GM18507 (cell line): ENCODE data around the gene C4orf50.

ENCODE experiments used
- DNase-seq: peaks from one replicate; pipeline ENCODE4 v3.0.0; 2011; ENCODE audit warnings: low read depth; ENCODE audit not compliant: insufficient read length; ENCODE audit errors: extremely low spot score
- FAIRE-seq: peaks from 2 replicates; lab custom pipeline; 2011; peaks lifted over from hg19 to GRCh38; lab: Jason Lieb, UNC

C4orf50 gene

DNA sequence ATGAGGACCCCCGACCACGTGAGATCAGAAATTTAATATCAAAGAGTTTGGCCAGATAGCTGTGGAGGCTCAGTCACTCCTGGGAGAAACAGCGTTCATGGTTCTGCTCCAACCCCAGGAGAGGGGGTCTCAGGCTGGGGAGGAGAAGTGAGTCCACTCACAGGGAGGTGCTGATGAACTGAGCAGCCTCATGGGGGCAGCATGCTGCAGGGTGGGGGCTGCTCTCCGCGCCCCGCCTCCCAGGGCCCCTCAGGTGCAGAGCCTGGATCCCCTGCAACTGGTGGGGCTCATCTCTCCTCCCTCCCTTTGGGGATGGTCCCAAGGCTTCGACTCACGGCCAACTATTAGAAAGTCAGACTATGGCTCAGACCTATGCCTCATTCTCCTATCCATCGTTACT, 26.6 kb upstream of the C4orf50 start:
- FAIRE-seq, result no peak
- DNase-seq, result no peak

DNA sequence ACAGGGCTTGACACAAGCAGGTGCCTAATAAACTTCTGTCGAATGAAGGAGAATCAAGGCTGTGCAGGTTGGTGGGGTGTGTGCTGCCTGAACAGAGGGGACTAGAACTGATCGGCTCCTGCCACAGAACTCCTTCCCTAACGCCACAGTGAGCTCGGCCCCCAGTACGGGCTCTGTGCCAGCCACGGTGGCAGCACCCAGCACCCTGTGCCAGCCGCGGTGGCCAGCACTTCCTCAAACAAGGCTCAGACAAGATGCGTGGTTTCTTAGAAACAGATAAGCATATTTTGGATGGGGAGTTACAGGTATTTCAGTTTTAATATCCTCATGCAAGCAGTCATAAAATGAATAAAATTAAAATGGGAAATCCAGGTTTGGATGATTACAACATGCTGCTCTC, 26.0 kb upstream of the C4orf50 start:
- no peak for FAIRE-seq
- no peak for DNase-seq

DNA sequence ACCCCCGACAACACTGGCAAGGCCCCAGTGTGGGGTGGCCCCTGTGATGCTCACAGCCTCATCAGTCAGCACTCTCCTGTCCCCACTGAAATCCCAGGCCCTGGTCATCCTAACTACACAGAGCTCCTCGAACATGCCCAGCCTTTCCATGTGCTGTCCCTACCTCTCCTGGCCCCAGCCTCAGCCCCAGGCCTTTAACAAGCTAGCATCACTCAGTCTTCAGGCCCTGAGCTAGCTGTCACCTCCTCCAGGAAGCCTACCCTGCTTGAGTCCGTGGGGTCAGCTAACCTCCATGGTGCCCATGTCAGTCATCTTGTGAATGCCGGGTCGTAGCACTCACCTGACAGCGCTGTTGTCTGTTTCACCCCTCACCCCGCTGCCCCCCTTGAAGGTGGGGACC, 25.6 kb upstream of the C4orf50 start:
- FAIRE-seq, result no peak
- DNase-seq, result no peak

DNA sequence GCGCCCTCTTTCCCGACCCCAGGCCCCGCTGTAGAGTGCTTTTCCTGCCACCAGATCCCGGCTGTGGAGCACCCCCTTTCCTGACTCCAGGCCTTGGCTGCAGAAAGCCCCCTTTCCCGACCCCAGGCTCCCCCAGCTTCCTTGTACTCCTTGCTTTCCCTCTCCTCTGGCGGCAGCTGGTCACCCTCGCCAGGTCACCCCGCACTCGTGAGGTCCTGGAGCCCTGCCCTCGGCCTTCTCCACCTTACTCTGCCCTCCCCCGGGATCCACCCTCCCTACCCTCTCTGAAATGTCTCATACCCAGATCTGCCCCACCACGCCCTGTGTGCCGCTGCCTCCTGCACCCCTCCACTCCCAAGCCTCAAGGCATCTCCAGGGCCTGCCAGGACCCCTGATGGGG, 25.0 kb upstream of the C4orf50 start:
- DNase-seq (no peak), FAIRE-seq (no peak)

DNA sequence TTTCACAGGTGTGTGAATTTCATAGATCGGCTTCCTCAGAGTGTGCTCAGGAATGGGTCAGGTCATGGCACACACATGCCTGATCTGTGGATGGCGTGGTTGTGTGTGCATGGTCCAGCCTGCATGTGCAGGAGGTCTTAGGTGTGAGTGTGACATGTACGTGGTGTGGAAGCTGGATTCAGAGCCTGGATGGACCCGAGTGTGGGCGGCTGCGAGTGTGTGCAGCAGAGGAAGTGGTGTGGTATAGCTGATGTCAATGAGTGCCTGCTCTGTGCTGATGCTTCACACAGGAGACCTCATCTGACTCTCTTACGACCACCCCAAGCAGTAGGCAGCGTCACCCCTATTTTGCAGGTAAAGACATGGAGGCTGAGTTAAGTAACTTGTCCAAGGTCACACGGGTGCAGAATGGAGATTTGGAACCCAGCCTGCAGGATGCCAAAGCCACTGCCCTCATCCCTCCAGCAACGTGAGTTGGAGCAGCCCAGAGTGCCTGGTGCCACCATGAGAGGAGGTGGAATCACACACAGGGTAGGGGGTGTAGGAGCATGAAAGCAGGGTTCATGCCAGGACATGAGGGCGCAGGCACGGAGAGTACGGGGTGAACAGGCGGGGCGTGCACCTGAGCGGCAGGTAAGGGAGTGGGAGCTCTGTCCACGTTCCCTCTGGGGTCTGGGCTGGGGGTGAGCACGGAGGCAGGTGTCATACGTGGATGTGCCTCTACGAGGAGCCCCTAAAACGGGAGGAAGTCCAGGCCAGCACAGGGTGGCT, 24.2 kb upstream of the C4orf50 start:
- no peak for DNase-seq
- no peak for FAIRE-seq

DNA sequence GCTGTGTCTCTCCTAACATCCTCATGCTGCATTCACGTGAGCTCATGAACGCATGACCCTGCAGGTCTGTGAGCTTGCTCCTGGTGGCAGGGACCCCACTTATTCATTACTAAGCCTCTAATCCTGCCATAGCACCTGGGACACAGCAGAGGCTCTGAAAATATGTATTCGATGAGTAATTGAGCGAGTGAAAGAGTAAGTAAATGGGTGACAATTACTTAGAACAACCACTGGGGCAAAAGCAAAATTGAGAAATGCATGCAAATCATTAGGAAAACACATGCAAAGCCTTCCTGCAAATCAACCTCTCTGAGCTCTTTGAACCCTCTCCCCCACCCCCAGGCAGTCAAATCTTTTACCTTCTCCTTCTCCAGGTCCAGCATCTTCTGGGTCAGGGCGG, 23.6 kb upstream of the C4orf50 start:
- FAIRE-seq, result no peak
- DNase-seq, result no peak

DNA sequence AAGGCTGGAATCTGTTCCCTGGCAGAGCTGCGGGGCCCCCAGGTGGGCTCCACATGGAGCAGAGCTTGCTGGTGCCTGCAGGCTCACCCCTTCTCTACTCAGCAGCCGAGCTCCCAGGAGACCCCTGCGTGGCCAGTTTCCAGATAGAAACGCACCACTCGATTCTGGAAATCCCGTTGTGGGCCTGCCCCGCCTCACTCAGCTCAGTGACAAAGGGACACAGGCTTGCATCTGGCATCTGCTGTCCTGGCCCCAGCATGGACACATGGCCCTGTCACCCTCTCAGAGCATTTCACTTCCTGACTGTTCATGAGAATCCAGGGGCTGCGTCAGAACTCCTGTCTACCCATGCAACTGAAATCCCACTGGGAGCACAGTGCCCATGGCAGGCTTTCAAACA, 20.5 kb upstream of the C4orf50 start:
- FAIRE-seq (no peak), DNase-seq (no peak)

DNA sequence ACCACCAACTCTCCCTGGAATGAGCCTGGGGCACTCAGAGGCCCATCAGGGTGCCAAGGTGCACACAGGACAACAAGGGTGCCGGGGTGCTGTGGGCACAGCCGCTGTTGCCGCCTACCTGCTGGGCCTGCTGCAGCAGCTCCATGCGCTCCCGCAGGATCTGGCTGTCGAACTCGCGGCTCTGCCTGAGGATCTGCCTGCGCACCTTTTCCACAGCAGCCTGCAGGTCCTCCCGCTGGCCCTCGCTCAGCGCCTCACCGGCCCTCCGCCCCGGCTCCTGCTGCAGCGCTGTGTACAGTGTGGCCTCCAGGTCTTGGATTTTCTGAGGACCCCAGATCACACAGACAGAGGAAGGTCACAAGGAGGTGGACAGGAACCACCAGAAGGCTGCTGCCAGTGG, 17.6 kb upstream of the C4orf50 start:
- no peak for DNase-seq
- FAIRE-seq, result no peak

DNA sequence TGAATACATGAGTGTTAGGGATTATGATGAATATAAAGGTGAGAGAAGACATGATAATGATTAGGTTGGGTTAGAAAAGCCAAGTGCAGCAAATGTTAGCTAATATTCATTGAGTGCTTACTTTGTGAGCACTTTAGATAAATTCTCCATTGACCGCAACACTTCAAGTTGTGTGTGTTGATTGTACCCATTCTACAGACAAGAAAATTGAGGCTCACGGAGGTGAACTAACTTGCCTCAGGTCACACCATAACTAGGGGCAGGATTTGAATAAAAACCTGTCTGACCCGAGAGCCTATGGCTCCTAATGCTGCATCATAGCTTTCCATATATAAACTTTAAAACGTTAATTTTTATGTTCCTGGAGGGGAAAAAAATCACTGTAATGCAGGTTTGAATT, 15.2 kb upstream of the C4orf50 start:
- DNase-seq (no peak), FAIRE-seq (no peak)

DNA sequence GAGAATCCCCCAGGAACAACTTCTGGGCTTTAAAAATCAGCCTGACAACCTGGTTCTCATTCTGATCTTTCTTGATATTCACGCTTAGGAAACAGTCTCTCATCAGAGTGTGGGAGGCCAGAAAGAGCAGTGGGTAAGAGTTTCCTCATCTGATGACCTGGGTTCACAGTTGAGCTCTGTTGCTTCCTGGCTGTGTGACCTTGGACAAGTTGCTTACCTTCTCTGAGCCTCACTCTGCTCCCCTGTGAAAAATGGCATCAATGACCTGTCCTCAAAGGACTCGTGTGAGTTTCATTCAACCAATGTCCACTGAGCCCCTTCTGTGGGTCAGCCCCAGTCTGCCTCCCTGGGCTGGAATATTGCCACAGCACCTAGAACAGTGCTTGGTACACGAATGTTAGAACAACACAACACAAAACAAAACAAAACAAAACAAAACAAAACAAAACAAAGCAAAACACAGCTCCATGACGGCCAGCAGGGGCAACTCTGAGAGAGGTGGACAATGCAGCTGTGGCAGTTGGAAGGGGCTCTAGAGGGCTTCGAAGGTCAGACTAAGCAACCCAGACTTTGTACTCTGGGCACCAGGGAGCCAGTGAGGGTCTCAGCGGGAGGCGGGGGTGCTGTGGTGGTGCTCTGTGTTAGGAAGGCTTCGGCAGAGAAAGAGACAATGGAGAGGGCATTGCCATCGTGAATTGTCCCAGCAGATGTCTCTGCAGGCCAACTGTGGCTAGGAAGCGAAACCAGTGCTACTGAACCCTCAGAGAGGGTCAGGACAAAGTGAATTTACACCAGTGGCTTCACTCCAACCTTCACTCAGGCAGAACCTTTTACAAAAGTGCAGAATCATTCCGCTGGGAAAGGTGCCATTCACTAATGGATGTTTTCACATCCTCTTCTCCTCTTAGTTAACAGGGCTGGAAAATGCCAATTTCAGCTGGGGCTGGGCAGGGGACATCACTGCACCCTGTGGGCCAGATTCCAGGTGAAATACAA, 14.3 kb upstream of the C4orf50 start:
- FAIRE-seq, result no peak
- no peak for DNase-seq

DNA sequence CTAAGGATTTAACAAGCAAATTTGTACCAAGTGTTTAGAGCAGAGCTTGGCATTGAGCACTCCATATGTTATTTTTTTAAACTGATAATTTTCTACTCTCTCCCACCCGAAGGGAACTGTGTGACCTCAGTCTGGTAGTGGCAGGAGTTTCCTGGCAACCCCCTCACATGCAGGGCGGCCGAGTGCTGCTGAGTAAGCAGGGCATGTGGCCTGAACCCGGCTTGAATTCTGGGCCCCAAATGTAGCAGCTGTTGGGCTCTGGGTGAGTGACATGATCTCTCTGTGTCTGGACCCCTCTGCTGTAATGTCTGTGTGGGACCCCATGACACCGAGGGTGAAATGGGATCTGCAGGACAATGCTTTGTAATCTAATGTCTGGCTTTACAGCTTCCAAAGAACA, 13.6 kb upstream of the C4orf50 start:
- DNase-seq (no peak), FAIRE-seq (no peak)

DNA sequence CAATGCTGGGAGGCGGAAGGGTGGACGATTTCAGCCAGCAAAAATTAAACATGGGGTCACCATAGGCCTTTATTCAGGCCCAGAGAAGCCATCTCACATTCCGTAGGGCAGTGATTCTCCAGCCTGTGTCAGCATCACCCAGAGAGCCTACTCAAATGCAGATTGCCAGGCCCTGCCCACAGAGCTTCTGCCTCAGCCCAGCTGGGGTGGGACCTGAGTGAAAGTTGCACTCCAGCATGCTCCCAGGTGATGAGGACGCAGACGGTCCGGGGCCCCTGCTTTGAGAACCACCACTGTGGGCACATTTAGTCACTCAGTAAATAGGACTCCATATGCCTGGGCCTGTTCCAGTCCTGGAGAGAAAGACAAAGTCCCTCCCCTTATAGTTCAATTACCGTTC, 12.4 kb upstream of the C4orf50 start:
- FAIRE-seq (no peak), DNase-seq (no peak)

DNA sequence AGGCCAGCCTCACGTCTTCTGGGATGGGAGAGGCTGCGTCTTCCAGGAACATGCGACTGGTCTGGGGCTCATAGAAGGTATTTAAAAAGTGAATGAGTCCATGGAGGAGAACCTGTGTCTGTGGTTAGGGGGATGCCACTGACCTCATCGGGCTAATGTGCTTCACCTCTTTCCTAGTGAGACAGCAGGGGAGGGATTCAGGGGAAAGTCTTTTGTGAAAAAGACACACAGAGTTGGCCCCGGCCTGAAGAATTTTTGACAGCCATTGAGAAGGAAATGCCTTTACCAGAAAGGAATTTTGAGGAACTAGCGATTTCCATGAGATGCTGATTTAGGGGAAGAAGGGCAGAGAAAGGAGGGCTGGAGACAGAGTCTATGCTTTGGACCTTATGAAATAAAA, 11.0 kb upstream of the C4orf50 start:
- no peak for DNase-seq
- no peak for FAIRE-seq

DNA sequence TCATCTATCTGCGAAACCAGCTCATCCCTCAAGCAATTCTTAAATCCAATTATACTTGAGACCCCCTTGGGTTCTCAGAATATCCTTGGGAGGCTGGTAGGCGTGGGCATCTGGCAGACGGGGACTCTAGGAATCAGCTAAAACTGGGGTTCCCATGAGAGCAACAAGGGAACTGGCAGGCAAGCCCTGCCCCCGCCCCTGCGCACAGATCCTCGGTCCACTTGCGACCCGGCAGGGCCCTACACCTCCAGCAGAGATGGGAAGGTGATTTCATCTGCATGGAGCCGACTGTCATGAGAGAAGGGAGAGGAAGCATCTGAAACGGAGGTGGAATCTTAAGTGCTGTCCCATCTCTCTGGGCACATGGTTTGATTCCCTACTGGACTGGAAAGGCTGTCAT, 9.9 kb upstream of the C4orf50 start:
- FAIRE-seq (no peak), DNase-seq (no peak)

DNA sequence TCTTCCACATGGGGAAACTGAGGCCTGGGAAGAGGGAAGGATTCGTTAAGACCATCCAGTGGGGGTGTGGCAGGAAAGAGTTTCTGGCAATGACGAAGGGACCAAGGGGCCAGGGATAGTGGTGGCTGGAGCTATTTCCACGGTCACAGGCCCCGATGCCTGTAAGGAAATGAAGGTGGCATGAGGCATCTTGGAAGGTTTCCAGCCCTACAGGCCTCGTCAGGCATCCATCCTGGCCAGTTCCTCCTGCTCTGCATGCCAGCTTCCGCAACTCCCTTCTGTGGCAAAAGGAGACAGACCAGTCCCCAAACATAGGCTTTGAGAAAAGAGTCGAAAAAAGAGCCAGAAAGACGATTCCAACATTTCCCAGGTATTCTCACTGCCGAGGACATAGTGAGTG, 9.2 kb upstream of the C4orf50 start:
- no peak for FAIRE-seq
- no peak for DNase-seq

DNA sequence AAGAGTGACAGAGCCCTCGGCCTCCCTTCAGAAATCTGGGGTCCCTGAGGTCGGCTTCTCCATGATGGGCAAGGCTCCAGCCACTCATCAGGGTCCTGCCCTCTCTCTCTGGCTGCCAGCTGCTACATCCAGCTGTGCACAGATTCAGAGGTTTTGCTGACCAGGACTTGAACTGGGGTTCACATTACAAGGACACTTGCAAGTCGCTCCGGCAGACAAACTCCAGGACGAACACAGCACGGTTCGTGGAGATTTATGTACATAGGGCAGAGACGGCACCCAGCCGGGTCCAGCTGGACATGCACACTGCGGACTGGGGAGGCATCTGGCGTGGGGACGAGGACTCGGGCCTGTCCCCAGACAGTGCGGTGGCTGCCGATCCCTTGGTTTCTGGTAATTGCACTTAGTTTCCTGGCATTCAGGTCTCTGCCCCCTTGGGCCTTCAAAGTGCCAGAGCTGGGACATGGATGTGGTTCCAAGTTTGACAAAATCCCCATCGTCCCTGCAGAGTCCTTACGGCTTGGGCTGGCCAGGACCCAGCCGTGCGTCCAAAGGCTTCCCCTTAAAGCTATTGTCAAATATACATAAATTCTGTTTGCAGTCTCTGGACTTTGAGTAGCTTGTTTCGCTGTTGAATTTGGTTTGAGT, 6.2 kb upstream of the C4orf50 start:
- FAIRE-seq, result no peak
- no peak for DNase-seq

DNA sequence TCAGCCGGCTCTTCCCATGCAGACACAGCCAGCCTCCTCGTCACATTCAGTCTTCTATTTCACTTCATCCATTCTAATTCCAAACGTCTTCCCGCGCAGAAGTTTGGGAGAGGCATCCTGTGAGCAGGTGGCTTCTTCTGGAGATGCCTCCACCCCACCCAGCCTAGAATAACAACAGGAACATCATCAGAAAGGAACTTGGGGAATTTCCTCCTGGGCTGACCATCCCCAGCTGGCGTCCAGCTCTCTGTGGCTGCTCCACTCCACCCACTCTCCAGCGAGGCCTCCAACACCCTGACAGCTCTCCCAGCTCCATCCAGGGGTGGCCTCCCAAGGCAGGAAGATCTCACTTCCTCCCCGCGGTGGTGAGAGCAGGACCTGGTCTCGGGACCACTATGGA, 5.5 kb upstream of the C4orf50 start:
- FAIRE-seq (no peak), DNase-seq (no peak)

DNA sequence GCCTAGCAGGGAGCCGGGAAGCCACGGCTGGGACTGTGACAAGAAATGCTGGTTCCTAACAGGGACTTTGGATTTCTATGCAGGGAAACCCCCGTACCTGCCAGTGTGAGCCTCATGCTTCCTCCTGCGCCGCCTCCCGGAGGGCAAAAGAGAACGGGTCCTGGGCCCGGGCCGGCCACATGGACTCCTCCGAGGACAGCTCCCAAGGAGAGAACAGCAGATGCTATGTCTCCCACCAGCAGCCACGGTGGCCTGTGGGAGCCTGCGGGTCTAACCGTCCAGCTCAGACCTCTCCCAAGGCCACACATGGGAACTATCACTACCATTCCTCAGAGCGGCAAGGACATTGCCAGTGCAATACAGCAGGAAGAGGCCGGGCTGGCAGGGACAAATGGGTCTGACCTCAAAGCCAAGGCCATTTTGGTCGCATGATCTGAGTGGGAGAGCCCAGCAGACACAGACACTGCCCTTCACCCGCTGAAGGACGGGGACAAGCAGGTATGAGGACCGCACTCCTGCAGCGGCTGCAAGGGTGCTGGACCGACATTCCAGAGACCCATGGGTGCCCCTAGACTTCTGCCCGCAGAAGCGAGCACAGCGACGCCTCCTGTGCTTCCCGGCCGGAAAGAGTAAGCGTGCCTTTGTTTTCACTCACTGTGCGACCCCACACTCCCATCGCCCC, 4.5 kb upstream of the C4orf50 start:
- no peak for DNase-seq
- FAIRE-seq, result no peak

DNA sequence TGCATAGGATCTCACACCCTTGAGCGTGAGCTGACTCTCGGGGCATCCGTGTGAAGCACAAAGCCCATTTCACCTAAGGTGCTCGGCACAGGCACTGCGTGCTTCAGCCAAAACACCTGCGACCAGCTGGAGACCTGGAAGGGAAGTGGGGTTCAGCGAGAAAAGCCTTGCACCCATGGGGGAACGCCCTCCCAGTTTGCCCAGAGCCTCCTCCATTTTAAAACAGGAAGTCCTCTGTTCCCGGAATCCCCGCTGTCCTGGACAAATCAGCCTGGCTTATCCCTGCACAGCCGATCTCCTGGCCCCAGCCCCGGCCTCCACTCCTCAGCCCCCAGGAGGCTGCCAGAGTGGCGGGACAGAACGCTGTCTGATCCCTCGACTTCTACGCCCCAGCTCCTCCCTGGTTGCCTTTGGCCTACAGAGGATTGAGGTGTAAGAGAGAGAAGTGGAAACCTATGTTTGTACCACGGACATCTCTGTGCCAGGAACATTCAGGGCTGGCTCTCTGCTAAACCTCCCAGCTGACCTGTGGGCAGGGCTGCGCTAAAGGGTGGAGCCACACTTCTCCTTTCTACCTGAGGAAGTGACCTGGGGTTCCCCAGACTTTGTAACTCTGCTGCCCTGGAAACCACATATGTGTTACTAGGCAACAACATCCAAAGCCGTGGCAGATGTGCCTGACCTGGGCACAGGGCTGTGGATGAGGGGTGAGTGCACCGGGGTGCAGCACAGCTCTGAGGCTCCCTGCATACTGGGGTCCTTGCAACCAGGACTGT, 3.8 kb upstream of the C4orf50 start:
- no peak for FAIRE-seq
- no peak for DNase-seq
